ENCODE data around the gene TLX2. TPM values are rescaled to one million over a fixed set of nuclear protein-coding genes. Genes with fewer than 3 reads are reported as not detected.

TLX2 gene
- total and polyA plus RNA-seq, 2 of the 13 experiments (the other 11 are each of a cell fraction or from before 2014, with no cell fraction given), result 0.05 to 0.20 TPM

DNA sequence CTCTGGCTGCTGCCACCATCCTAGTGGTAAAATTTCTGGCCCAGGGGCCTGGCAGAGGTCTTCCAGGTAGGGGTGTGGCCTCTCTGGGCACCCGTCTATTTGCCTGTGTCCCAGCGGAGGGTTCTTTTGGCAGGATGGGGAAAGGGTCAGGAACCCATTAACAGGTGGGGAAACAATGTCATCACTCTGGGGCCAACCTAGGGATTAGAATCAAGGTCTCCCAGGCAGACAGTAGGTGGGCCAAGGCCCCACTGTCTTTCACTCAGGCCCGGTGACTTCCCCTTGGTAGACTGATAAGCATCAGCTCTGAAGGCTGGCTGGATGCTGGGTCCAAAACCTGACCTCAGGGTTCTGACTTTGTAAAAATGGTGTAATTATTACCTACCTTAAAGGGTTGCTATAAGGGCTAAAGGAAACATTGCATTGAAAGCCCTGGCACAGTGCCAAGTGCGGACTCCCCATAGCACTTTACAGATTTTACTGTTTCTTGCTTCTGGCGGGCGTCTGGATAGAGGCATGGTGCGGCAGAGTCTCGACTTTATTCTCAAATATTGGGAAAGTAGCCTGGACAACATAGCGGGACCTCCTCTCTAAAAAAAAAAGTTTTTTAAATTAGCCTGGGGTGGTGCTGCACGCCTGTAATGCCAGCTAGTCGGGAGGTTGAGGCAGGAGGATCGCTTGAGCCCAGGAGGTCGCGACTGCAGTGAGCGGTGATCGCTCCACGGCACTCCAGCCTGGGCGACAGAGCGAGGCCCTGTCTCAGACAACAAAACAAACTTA lies 17.1 kb upstream of the TLX2 start (continued):
- TF ChIP-seq SNAI1 (CRISPR knock-in tag; IDR thresholded peaks at IDR 0.05; ENCODE audit: borderline replicate concordance) (peak; percentile 26; the same call in 1 of the 2 replicates), ZNF329 (CRISPR knock-in tag; IDR thresholded peaks at IDR 0.05; ENCODE audit: low read depth) (no peak), ZNF607 (CRISPR knock-in tag; IDR thresholded peaks at IDR 0.05; ENCODE audit: borderline replicate concordance) (no peak), ZNF451 (CRISPR knock-in tag; IDR thresholded peaks at IDR 0.05) (no peak), JDP2 (CRISPR knock-in tag; IDR thresholded peaks at IDR 0.05; ENCODE audit: borderline replicate concordance) (no peak), POLR2G (IDR thresholded peaks at IDR 0.05; ENCODE audit: low read depth, low read length) (peak; percentile 29), HIVEP1 (CRISPR knock-in tag; IDR thresholded peaks at IDR 0.05) (0 out of 2 replicates have a peak, but pooled peaks have one; percentile 50), RFXANK (CRISPR knock-in tag; IDR thresholded peaks at IDR 0.05) (no peak), POLR2AphosphoS5 (IDR thresholded peaks at IDR 0.05; ENCODE audit: low read depth, low read length) (no peak; the same call in 1 of the 2 replicates), HNF4G (IDR thresholded peaks at IDR 0.05; ENCODE audit: borderline replicate concordance, low read depth, low read length) (peak; percentile 66; the same call in 1 of the 2 replicates), HNF4G (CRISPR knock-in tag; IDR thresholded peaks at IDR 0.05; ENCODE audit: borderline replicate concordance, low read depth) (0 out of 2 replicates have a peak, but pooled peaks have one; percentile 50), TBX2 (CRISPR knock-in tag; IDR thresholded peaks at IDR 0.05; ENCODE audit: borderline replicate concordance) (peak; percentile 26; the same call in 1 of the 2 replicates), ZNF850 (CRISPR knock-in tag; conservative IDR thresholded peaks at IDR 0.05) (no peak), KMT2B (CRISPR knock-in tag; IDR thresholded peaks at IDR 0.05) (0 out of 2 replicates have a peak, but pooled peaks have one; percentile 33)
- TF ChIP-seq, protein P1, sequence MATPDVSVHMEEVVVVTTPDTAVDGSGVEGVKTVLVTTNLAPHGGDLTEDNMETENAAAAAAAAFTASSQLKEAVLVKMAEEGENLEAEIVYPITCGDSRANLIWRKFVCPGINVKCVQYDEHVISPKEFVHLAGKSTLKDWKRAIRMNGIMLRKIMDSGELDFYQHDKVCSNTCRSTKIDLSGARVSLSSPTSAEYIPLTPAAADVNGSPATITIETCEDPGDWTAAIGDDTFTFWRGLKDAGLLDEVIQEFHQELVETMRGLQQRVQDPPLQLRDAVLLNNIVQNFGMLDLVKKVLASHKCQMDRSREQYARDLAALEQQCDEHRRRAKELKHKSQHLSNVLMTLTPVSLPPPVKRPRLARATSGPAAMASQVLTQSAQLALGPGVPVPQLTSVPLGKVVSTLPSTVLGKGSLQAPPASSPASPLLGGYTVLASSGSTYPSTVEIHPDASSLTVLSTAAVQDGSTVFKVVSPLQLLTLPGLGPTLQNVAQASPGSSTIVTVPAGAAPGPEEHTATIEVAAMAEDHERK (CRISPR knock-in tag; IDR thresholded peaks at IDR 0.05; ENCODE audit: low read depth), result no peak
- TF ChIP-seq, protein P2, sequence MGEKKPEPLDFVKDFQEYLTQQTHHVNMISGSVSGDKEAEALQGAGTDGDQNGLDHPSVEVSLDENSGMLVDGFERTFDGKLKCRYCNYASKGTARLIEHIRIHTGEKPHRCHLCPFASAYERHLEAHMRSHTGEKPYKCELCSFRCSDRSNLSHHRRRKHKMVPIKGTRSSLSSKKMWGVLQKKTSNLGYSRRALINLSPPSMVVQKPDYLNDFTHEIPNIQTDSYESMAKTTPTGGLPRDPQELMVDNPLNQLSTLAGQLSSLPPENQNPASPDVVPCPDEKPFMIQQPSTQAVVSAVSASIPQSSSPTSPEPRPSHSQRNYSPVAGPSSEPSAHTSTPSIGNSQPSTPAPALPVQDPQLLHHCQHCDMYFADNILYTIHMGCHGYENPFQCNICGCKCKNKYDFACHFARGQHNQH (CRISPR knock-in tag; IDR thresholded peaks at IDR 0.05), result peak; percentile 8; the same call in 1 of the 2 replicates
- TF ChIP-seq, protein P3, sequence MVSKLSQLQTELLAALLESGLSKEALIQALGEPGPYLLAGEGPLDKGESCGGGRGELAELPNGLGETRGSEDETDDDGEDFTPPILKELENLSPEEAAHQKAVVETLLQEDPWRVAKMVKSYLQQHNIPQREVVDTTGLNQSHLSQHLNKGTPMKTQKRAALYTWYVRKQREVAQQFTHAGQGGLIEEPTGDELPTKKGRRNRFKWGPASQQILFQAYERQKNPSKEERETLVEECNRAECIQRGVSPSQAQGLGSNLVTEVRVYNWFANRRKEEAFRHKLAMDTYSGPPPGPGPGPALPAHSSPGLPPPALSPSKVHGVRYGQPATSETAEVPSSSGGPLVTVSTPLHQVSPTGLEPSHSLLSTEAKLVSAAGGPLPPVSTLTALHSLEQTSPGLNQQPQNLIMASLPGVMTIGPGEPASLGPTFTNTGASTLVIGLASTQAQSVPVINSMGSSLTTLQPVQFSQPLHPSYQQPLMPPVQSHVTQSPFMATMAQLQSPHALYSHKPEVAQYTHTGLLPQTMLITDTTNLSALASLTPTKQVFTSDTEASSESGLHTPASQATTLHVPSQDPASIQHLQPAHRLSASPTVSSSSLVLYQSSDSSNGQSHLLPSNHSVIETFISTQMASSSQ (IDR thresholded peaks at IDR 0.05; ENCODE audit: low read depth), result peak; percentile 65; the same call in 1 of the 2 replicates
- TF ChIP-seq, protein P3 (CRISPR knock-in tag; IDR thresholded peaks at IDR 0.05; ENCODE audit: borderline replicate concordance), result peak; percentile 66
- TF ChIP-seq, protein P4, sequence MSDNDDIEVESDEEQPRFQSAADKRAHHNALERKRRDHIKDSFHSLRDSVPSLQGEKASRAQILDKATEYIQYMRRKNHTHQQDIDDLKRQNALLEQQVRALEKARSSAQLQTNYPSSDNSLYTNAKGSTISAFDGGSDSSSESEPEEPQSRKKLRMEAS (IDR thresholded peaks at IDR 0.05), result 0 out of 2 replicates have a peak, but pooled peaks have one; percentile 24
- TF ChIP-seq, protein P5, sequence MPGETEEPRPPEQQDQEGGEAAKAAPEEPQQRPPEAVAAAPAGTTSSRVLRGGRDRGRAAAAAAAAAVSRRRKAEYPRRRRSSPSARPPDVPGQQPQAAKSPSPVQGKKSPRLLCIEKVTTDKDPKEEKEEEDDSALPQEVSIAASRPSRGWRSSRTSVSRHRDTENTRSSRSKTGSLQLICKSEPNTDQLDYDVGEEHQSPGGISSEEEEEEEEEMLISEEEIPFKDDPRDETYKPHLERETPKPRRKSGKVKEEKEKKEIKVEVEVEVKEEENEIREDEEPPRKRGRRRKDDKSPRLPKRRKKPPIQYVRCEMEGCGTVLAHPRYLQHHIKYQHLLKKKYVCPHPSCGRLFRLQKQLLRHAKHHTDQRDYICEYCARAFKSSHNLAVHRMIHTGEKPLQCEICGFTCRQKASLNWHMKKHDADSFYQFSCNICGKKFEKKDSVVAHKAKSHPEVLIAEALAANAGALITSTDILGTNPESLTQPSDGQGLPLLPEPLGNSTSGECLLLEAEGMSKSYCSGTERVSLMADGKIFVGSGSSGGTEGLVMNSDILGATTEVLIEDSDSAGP (CRISPR knock-in tag; IDR thresholded peaks at IDR 0.05; ENCODE audit: borderline replicate concordance), result no peak

Measured in HepG2 (cell line).